GM12865 (cell line): ENCODE measurements around the gene AP1M2.
A peak's percentile ranks its signal among the peaks of the same experiment; 100 is the strongest.
"Not testable (repeated sequence)": the region's sequence is repeated elsewhere in the genome, so short reads cannot be mapped to it uniquely, and the experiment has no call there.

Experiments used
- DNase-seq: peaks from one replicate; pipeline ENCODE4 v3.0.0; 2010; ENCODE audit warnings: low read depth
- H3K4me3 ChIP-seq: 2 replicates; pipeline ENCODE4 v1.5.1; 2011; ENCODE audit warnings: mild to moderate bottlenecking, low read depth, low read length, control low read depth
- CTCF ChIP-seq: IDR thresholded peaks from 2 replicates; pipeline ENCODE4 v1.5.1; 2011; ENCODE audit warnings: low read length, control low read depth, low read depth, inconsistent platforms; ENCODE audit not compliant: insufficient read depth; ENCODE audit errors: missing control alignments

AP1M2 gene

DNA sequence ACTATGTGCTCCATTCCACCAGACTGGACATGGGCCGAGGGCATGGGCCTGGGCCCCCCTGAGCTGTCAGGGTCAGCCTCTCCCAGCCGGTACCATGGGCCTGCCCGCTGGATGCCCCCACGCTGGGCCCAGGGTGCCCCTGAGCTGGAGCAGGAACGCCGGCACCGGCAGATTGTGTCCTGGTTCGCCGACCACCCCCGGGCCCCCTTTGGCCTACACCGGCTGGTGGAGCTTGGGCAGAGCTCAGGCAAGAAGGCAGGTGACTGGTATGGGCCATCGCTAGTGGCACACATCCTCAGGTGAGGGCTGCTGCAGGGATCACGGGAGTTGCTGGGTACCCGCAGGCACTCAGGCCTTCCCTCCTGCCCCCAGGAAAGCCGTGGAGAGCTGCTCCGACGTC, 40.3 kb downstream of the AP1M2 start:
- DNase-seq: no peak
- TF ChIP-seq CTCF: no peak
- no peak overlapping the region for H3K4me3 ChIP-seq

- no peak for TF ChIP-seq CTCF
- H3K4me3 ChIP-seq: peak overlapping the region; percentile 99
- no peak for DNase-seq
These were observed 42.3 kb downstream of the AP1M2 start for GRCh38 chr19:10544753-10545251.

DNA sequence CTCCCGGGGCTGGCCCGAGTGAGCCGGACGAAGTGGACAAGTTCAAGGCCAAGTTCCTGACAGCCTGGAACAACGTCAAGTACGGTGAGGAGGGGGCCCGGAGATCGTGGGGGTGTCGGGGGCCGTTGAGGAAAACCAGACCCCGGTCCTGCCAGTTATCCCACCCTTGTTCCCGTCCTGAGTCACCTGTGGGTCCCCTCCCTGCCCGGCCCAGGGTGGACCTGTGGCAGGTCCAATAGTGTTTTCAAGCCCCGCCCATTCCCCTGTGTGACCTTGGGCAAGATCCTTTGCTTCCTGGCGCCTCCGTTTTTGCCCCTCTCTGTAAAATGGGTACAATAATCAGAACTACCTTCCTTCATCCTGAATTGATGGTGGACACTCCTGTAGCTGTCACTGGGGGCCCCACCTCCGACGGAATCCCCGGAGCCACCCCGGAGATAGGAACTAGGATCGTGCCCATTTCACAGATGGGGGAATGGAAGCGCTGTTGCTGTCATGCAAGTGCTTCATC, 42.8 kb downstream of the AP1M2 start:
- H3K4me3 ChIP-seq: peak overlapping the region; percentile 99
- peak; percentile 34 for DNase-seq
- TF ChIP-seq CTCF: no peak

GRCh38 chr19:10543420-10544241, 43.5 kb downstream of the AP1M2 start, which contains the start of gene ATG4D:
Gene ATG4D (plus strand): TSS chr19:10543904. CDS start chr19:10544091, 187 bp downstream.
- H3K4me3 ChIP-seq: peak within 1 kb of the TSS; percentile 99
- TF ChIP-seq CTCF: no peak
- peak; percentile 84 for DNase-seq

DNA sequence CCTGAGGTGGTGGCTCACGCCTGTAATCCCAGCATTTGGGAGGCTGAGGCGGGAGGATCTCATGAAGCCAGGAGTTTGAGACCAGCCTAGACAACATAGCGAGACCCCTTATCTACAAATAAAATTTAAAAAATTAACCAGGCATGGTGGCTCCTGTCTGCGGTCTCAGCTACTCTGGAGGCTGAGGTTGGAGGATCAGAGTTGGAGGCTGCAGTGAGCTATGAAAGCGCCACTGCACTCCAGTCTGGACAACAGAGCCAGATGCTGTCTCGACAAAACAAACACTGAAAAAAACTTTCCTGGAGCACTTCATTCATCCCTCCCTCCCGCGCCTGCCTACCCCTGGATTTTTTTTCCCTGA, 44.1 kb downstream of the AP1M2 start:
- DNase-seq: no peak
- TF ChIP-seq CTCF: no peak
- no peak overlapping the region for H3K4me3 ChIP-seq

DNA sequence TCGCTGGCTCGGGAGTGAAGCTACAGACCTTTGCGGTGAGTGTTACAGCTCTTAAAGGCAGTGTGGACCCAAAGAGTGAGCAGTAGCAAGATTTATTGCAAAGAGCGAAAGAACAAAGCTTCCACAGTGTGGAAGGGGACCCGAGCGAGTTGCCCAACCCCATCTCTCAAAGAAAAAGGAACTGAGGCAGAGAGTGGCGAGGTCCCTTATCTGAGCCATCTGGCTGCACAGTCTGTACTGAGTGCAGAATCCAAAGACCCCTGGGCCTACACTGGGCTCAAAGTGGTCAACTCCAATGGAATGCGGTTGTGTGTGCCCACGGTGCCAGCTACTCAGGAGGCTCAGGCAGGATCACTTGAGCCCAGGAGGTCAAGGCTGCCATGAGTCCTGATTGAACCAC, 48.1 kb downstream of the AP1M2 start:
- not testable (repeated sequence) for DNase-seq

GRCh38 chr19:10538204-10538983, 48.7 kb downstream of the AP1M2 start:
- no peak for TF ChIP-seq CTCF
- DNase-seq: no peak
- no peak overlapping the region for H3K4me3 ChIP-seq

More for the DNA sequence above, 48.1 kb downstream of the AP1M2 start:
- not testable (repeated sequence) for H3K4me3 ChIP-seq
